K562 (cell line): Measurements from ENCODE around the gene UBE2O. TPM values are rescaled to one million over a fixed set of nuclear protein-coding genes. Genes with fewer than 3 reads are reported as not detected.

Experiments
- ATAC-seq: fragments of 200-7000 bp; cut with Tn5 transposase; 3 replicates; pipeline ENCODE4 v1.9.1; 2020; ENCODE audit warnings: moderate library complexity
- BruUV-seq: library from RNA; stranded (reverse); fragments of 400-500 nt; replicated peaks from 2 replicates; lab custom pipeline; 2021; lab: Mats Ljungman, UMichigan
- CTCF ChIA-PET: fragments of 300-600 bp; formaldehyde crosslinking; extraction: SDS; loops from one replicate; lab custom pipeline; 2021; ENCODE audit warnings: low intra/inter-chr PET ratio; lab: Yijun Ruan, JAX
- POLR2A ChIA-PET: fragments of 300-600, 350-650 bp; sonication (Branson Sonifier 250); formaldehyde crosslinking; extraction: SDS; loops from one replicate; lab custom pipeline; 2021; ENCODE audit warnings: antibody characterized with exemption, inconsistent platforms; lab: Yijun Ruan, JAX
- DNase-seq, 4 experiments: peaks; one replicate each; pipeline versions ENCODE4 v3.0.0 to v3.0.0-alpha.2; 2011 to 2018; ENCODE audit warnings: low spot score in 3 of 4, mixed read lengths in 3 of 4; ENCODE audit errors: extremely low read depth in 1 of 4
- FAIRE-seq: peaks from 2 replicates; lab custom pipeline; 2011; peaks lifted over from hg19 to GRCh38; lab: Jason Lieb, UNC
- H2AFZ ChIP-seq: 2 replicates; pipeline ENCODE4 v1.6.0; 2011; ENCODE audit warnings: low read depth, low read length, control low read depth, inconsistent platforms
- H3K27ac ChIP-seq: fragments of 200-600 bp; 3 replicates; pipeline ENCODE4 v1.8.0; 2011; ENCODE audit warnings: low read depth, mild to moderate bottlenecking, control low read depth, inconsistent platforms, low read length, moderate library complexity, mixed read lengths; ENCODE audit errors: extremely low read depth
- H3K27me3 ChIP-seq, 2 experiments: fragments of 300-600 bp in 1 of 2; 2 replicates in 1 of 2; 3 replicates in 1 of 2; pipeline versions ENCODE4 v1.6.0 to v1.8.0; 2011; ENCODE audit warnings: inconsistent platforms in 2 of 2, low read length in 2 of 2, mild to moderate bottlenecking in 1 of 2, mixed read lengths in 1 of 2, moderate library complexity in 1 of 2; ENCODE audit not compliant: control insufficient read depth in 2 of 2, insufficient read depth in 2 of 2
- H3K36me3 ChIP-seq: fragments of 300-600 bp; 3 replicates; pipeline ENCODE4 v1.8.0; 2011; ENCODE audit warnings: mild to moderate bottlenecking, low read length, inconsistent platforms; ENCODE audit not compliant: control insufficient read depth, insufficient read depth
- H3K4me1 ChIP-seq, 2 experiments: fragments of 200-600 bp in 1 of 2; replicated peaks in 1 of 2; 2 replicates in 1 of 2; 3 replicates in 1 of 2; pipeline versions ENCODE4 v1.5.1 to v1.8.0; 2011; ENCODE audit warnings: inconsistent platforms in 2 of 2, low read length in 2 of 2, mild to moderate bottlenecking in 1 of 2, mixed read lengths in 1 of 2, moderate library complexity in 1 of 2; ENCODE audit not compliant: control insufficient read depth in 2 of 2, insufficient read depth in 2 of 2
- H3K4me2 ChIP-seq: 2 replicates; pipeline ENCODE4 v1.6.1; 2011; ENCODE audit warnings: low read length, control low read depth, inconsistent platforms, mixed read lengths; ENCODE audit not compliant: insufficient read depth
- H3K4me3 ChIP-seq: fragments of 200-600 bp; sonication (generic), shearing (Covaris generic); 2 replicates; pipeline ENCODE4 v1.5.1; 2016; ENCODE audit warnings: control low read depth, inconsistent platforms
- H3K79me2 ChIP-seq: fragments of 200-600 bp; 3 replicates; pipeline ENCODE4 v1.8.0; 2011; ENCODE audit warnings: low read length, inconsistent platforms; ENCODE audit not compliant: control insufficient read depth, insufficient read depth
- H3K9ac ChIP-seq, 2 experiments: 2 replicates each; pipeline versions ENCODE4 v1.6.0 to v1.6.1; 2011; ENCODE audit warnings: low read depth in 2 of 2, low read length in 2 of 2, control low read depth in 1 of 2, inconsistent platforms in 1 of 2, mild to moderate bottlenecking in 1 of 2, mixed read lengths in 1 of 2; ENCODE audit not compliant: insufficient read depth in 1 of 2
- H3K9me1 ChIP-seq: one replicate; pipeline ENCODE4 v1.6.0; 2011; ENCODE audit warnings: inconsistent platforms, mild to moderate bottlenecking, low read length, moderate library complexity; ENCODE audit not compliant: control insufficient read depth, insufficient read depth
- H3K9me3 ChIP-seq: replicated peaks from 2 replicates; pipeline ENCODE4 v1.5.1; 2011; ENCODE audit warnings: low read depth, low read length, inconsistent platforms; ENCODE audit not compliant: control insufficient read depth, insufficient read depth
- H4K20me1 ChIP-seq: replicated peaks from 2 replicates; pipeline ENCODE4 v1.6.1; 2011; ENCODE audit warnings: low read length, inconsistent platforms, mixed read lengths; ENCODE audit not compliant: control insufficient read depth, insufficient read depth
- BCL6 ChIP-seq: fragments of 250-450 bp; sonication (Bioruptor Pico); IDR thresholded peaks from 2 replicates; pipeline ENCODE4 v1.4.0; 2020
- NELFE ChIP-seq: IDR thresholded peaks from 2 replicates; pipeline ENCODE4 v1.6.1; 2011; ENCODE audit warnings: mild to moderate bottlenecking; ENCODE audit not compliant: insufficient read depth, insufficient read length
- ZKSCAN1 ChIP-seq: fragments of 150-350 bp; IDR thresholded peaks from 2 replicates; pipeline ENCODE4 v1.6.1; 2016; ENCODE audit warnings: low read depth, low read length
- ZNF277 ChIP-seq: fragments of 250-450 bp; sonication (Bioruptor Pico); IDR thresholded peaks from 2 replicates; pipeline ENCODE4 v1.8.0; 2022; ENCODE audit warnings: inconsistent platforms, mild to moderate bottlenecking, moderate library complexity, borderline replicate concordance
- ZNF696 ChIP-seq: fragments of 250-450 bp; sonication (Bioruptor Pico); conservative IDR thresholded peaks from 2 replicates; pipeline ENCODE4 v1.4.0; 2020; ENCODE audit warnings: mild to moderate bottlenecking, moderate library complexity
- WGBS: fragments of 100-300 bp; shearing (Covaris generic); methylation state at CpG from one replicate; pipeline ENCODE4 v1.1.6; 2016; ENCODE audit warnings: low coverage, mixed read lengths; ENCODE audit not compliant: insufficient coverage; ENCODE audit errors: missing lambda C conversion rate; 5-methylcytosine and 5-hydroxymethylcytosine counted together
- in situ Hi-C: fragments of 300-500 bp; cut with MboI; formaldehyde crosslinking; loops from 4 replicates; pipeline ENCODE4 v1.15.0; 2018; ENCODE audit warnings: inconsistent platforms, mixed read lengths
- intact Hi-C: fragments of 100-400 bp; cut with micrococcal nuclease; formaldehyde crosslinking; loops from 2 replicates; pipeline ENCODE4 v1.14.2; 2022
- polyA plus RNA-seq, 8 experiments: library from polyadenylated mRNA; depleted of rRNA in 4 of 8; stranded (reverse) in 5 of 8; unstranded in 3 of 8; fragments of >200 nt; fragmentation: Nextera tagmentation in 2 of 8; fragmentation: Illumina TruSeq in 1 of 8; extraction: Ambion mirVana in 2 of 8; extraction: Trizol in 1 of 8; gene quantifications; 2 replicates each; pipeline versions ENCODE4 v1.2.1 to v1.2.3, GENCODE V29; 2011 to 2014; ENCODE audit warnings: inconsistent platforms in 1 of 8, missing spikeins in 1 of 8
- total RNA-seq, 7 experiments: library from RNA; depleted of rRNA in 6 of 7; stranded (reverse); fragments of >200 nt in 6 of 7; fragmentation: Illumina TruSeq in 2 of 7; extraction: Trizol in 2 of 7; gene quantifications; 2 replicates each; pipeline versions ENCODE4 v1.2.1 to v1.2.3, GENCODE V29; 2011 to 2021; ENCODE audit warnings: low replicate concordance in 1 of 7

The UBE2O gene
- total and polyA plus RNA-seq, 9 of the 15 experiments (the other 6 are each of a cell fraction or from before 2014, with no cell fraction given) = 1.6 to 39.7 (median 13.3) TPM

DNA sequence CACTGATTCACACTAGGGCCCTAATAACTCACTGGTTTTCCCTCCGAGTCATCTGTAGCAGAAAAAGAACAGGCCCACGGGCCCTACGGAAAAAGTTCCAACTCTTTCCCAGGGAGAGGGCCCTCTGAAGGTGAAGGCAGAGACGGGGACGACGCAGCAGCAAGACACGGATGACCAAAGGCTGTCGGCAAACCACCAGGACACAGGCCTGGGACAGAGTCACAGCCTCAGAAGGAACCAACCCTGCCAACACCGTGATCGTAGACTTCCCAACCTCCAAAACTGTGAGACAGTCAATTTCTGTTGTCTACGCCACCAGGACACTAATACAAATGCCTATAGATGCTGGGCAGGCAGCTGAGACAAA lies 73.7 kb downstream of the UBE2O start:
- no TSS peak for BruUV-seq
- FAIRE-seq (no peak), ATAC-seq (no peak), DNase-seq (no peak)
- H3K36me3 ChIP-seq = no peaks in the 10 kb centered on the region
- H2AFZ ChIP-seq = no peak overlapping the region
- H3K4me2 ChIP-seq = no peak overlapping the region
- intact Hi-C loops = no loop called here
- no peak overlapping the region for H3K27ac ChIP-seq
- in situ Hi-C loops = no loop called here
- no peaks in the 10 kb centered on the region for H3K27me3 ChIP-seq
- no peak overlapping the region for H3K4me3 ChIP-seq
- ChIA-PET POLR2A (interaction anchor here (1.0 kb wide), 1 partner anchor 14 kb away, joined by 3 read pairs; no protein-coding TSS in a partner anchor), CTCF (no interaction called here)
- H3K9me1 ChIP-seq = no peaks in the 10 kb centered on the region
- H4K20me1 ChIP-seq = no peaks in the 10 kb centered on the region
- WGBS = 84% methylated on average over 11 of the region's 11 CpGs
- peaks cover 8% of the 10 kb centered on the region; the same call in 2 of the 3 replicates for H3K79me2 ChIP-seq
- TF ChIP-seq ZKSCAN1 = no peak
- TF ChIP-seq ZNF277 (CRISPR knock-in tag) = no peak
- no peak for TF ChIP-seq BCL6 (CRISPR knock-in tag)
- no peak for TF ChIP-seq ZNF696 (CRISPR knock-in tag)
- no peak for TF ChIP-seq NELFE
- peaks cover 8 to 39% of the 10 kb centered on the region in 2 experiments; a peak in 4 of 5 replicates for H3K4me1 ChIP-seq
- H3K9ac ChIP-seq = 0 out of 4 replicates have a peak overlapping the region, but pooled peaks of 1 of the 2 experiments have one; percentile 45
- H3K9me3 ChIP-seq = no peaks in the 10 kb centered on the region
